Measurements from ENCODE around the gene PGAM2.
"Not testable (repeated sequence)": the region's sequence is repeated elsewhere in the genome, so short reads cannot be mapped to it uniquely, and the experiment has no call there.

GRCh38 chr7:44036364-44036763 is 29.0 kb downstream of the PGAM2 start:
- not testable (repeated sequence) for TF ChIP-seq CTCF, POLR2AphosphoS5, POLR2A (IDR thresholded peaks at IDR 0.05)

Data from suprapubic skin (tissue), 4 donors.